OCI-LY3 (cell line): ENCODE data around the gene PCSK6.

Experiments
- EZH2phosphoT487 ChIP-seq: fragments of 200-600 bp; shearing (Covaris generic); IDR thresholded peaks from 2 replicates; pipeline ENCODE4 v1.6.1; 2018; ENCODE audit warnings: antibody characterized with exemption, mixed run types, low read depth
- TF ChIP-seq, protein P1 (sequence below): fragments of 200-600, 300-600 bp; sonication (generic); IDR thresholded peaks from 2 replicates; pipeline ENCODE4 v1.5.1; 2014; ENCODE audit warnings: antibody characterized with exemption, low read length, low read depth

DNA sequence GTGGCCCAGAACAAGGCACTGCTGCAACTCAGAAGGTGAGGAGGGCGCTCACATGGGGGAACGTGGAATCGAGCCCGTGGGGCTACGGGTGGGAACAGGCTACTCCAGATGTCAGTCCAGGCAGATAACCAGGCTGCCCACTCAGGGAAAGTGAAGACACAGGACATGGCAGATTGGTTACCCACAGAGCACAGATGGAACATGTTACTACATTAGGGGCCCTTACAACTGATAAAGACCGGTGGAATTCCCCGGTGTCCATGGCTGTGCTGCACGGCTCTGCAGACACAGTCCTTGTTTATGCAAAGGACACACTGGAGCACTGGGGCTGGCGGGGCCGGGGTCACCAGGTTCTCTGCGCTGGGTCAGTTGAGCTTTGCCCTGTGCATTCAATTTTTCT is 36.9 kb downstream of the PCSK6 start:
- TF ChIP-seq, protein P1, sequence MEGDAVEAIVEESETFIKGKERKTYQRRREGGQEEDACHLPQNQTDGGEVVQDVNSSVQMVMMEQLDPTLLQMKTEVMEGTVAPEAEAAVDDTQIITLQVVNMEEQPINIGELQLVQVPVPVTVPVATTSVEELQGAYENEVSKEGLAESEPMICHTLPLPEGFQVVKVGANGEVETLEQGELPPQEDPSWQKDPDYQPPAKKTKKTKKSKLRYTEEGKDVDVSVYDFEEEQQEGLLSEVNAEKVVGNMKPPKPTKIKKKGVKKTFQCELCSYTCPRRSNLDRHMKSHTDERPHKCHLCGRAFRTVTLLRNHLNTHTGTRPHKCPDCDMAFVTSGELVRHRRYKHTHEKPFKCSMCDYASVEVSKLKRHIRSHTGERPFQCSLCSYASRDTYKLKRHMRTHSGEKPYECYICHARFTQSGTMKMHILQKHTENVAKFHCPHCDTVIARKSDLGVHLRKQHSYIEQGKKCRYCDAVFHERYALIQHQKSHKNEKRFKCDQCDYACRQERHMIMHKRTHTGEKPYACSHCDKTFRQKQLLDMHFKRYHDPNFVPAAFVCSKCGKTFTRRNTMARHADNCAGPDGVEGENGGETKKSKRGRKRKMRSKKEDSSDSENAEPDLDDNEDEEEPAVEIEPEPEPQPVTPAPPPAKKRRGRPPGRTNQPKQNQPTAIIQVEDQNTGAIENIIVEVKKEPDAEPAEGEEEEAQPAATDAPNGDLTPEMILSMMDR, result no peak
- no peak for TF ChIP-seq EZH2phosphoT487
